Neuronal stem cell (in vitro differentiated cells): Measurements from ENCODE around the gene TAS2R4.
A peak's percentile ranks its signal among the peaks of the same experiment; 100 is the strongest.
"Not testable (repeated sequence)": the region's sequence is repeated elsewhere in the genome, so short reads cannot be mapped to it uniquely, and the experiment has no call there.

ENCODE experiments used
- DNase-seq: peaks from one replicate; pipeline ENCODE4 v3.0.0-alpha.2; 2013; ENCODE audit warnings: low spot score
- H2AFZ ChIP-seq: one replicate; pipeline ENCODE4 v1.6.1; 2013; ENCODE audit warnings: mild to moderate bottlenecking, low read length, inconsistent platforms
- H2AK5ac ChIP-seq: 2 replicates; pipeline ENCODE4 v1.6.1; 2013; ENCODE audit warnings: low read depth, mild to moderate bottlenecking, inconsistent platforms, low read length, moderate library complexity, mixed read lengths
- H2BK120ac ChIP-seq: 2 replicates; pipeline ENCODE4 v1.6.1; 2013; ENCODE audit warnings: low read depth, mild to moderate bottlenecking, inconsistent platforms, low read length, moderate library complexity, mixed read lengths
- H2BK12ac ChIP-seq: one replicate; pipeline ENCODE4 v1.6.1; 2013; ENCODE audit warnings: low read length, inconsistent platforms
- H2BK15ac ChIP-seq: 2 replicates; pipeline ENCODE4 v1.6.1; 2013; ENCODE audit warnings: mild to moderate bottlenecking, low read length, inconsistent platforms, mixed read lengths
- H2BK5ac ChIP-seq: one replicate; pipeline ENCODE4 v1.6.1; 2013; ENCODE audit warnings: inconsistent platforms, mild to moderate bottlenecking, low read length, moderate library complexity
- H3K14ac ChIP-seq: one replicate; pipeline ENCODE4 v1.6.1; 2013; ENCODE audit warnings: low read length, inconsistent platforms
- H3K18ac ChIP-seq: 2 replicates; pipeline ENCODE4 v1.6.1; 2013; ENCODE audit warnings: low read length, inconsistent platforms
- H3K23ac ChIP-seq: 2 replicates; pipeline ENCODE4 v1.6.1; 2013; ENCODE audit warnings: low read depth, mild to moderate bottlenecking, mixed read lengths, low read length, inconsistent platforms; ENCODE audit not compliant: poor library complexity
- H3K27ac ChIP-seq: replicated peaks from 3 replicates; pipeline ENCODE4 v1.5.1; 2013; ENCODE audit warnings: low read length, inconsistent platforms
- H3K27me3 ChIP-seq, 3 experiments: 2 replicates each; pipeline ENCODE4 v1.6.1; 2013; ENCODE audit warnings: low read length in 3 of 3, mild to moderate bottlenecking in 2 of 3, inconsistent platforms in 1 of 3, low read depth in 1 of 3, mixed read lengths in 1 of 3, moderate library complexity in 1 of 3; ENCODE audit not compliant: control insufficient read depth in 3 of 3, insufficient read depth in 3 of 3
- H3K36me3 ChIP-seq, 2 donors: replicated peaks in 1 of 2; 2 replicates each; pipeline ENCODE4 v1.6.1; 2013; ENCODE audit warnings: low read length in 2 of 2; ENCODE audit not compliant: control insufficient read depth in 2 of 2, insufficient read depth in 2 of 2
- H3K4ac ChIP-seq: 2 replicates; pipeline ENCODE4 v1.6.1; 2013; ENCODE audit warnings: inconsistent platforms, mild to moderate bottlenecking, low read length, moderate library complexity
- H3K4me1 ChIP-seq, 2 donors: 1 replicate in 1 of 2; 2 replicates in 1 of 2; pipeline ENCODE4 v1.6.1; 2013; ENCODE audit warnings: low read length in 2 of 2, low read depth in 1 of 2; ENCODE audit not compliant: control insufficient read depth in 2 of 2, insufficient read depth in 1 of 2
- H3K4me2 ChIP-seq: one replicate; pipeline ENCODE4 v1.6.1; 2013; ENCODE audit warnings: mild to moderate bottlenecking, low read length, inconsistent platforms; ENCODE audit not compliant: insufficient read depth, poor library complexity, severe bottlenecking
- H3K4me3 ChIP-seq, 2 donors: 2 replicates each; pipeline ENCODE4 v1.5.1; 2013; ENCODE audit warnings: low read length in 2 of 2, mild to moderate bottlenecking in 2 of 2, inconsistent platforms in 1 of 2, moderate library complexity in 1 of 2
- H3K79me1 ChIP-seq: one replicate; pipeline ENCODE4 v1.6.1; 2013; ENCODE audit warnings: low read depth, mild to moderate bottlenecking, inconsistent platforms, low read length, moderate library complexity
- H3K9ac ChIP-seq: one replicate; pipeline ENCODE4 v1.6.1; 2013; ENCODE audit warnings: mild to moderate bottlenecking, low read depth, low read length, inconsistent platforms; ENCODE audit not compliant: poor library complexity
- H3K9me3 ChIP-seq, 2 donors: replicated peaks in 1 of 2; 2 replicates each; pipeline versions ENCODE3 to v1.6.1; 2013; ENCODE audit warnings: low read length in 2 of 2, mild to moderate bottlenecking in 2 of 2, inconsistent platforms in 1 of 2, low read depth in 1 of 2, mixed read lengths in 1 of 2, moderate library complexity in 1 of 2; ENCODE audit not compliant: control insufficient read depth in 2 of 2, insufficient read depth in 1 of 2
- H4K8ac ChIP-seq: one replicate; pipeline ENCODE4 v1.6.1; 2013; ENCODE audit warnings: low read depth, mild to moderate bottlenecking, inconsistent platforms, low read length, moderate library complexity
- H4K91ac ChIP-seq: one replicate; pipeline ENCODE4 v1.6.1; 2013; ENCODE audit warnings: low read length, low read depth, mild to moderate bottlenecking, inconsistent platforms; ENCODE audit not compliant: poor library complexity
- WGBS, 2 donors: extraction: QIAGEN DNeasy Blood & Tissue Kit; methylation state at CpG; one replicate each; pipeline ENCODE4 v1.1.7; 2013; ENCODE audit warnings: missing lambda C conversion rate in 2 of 2, mixed read lengths in 1 of 2; ENCODE audit not compliant: insufficient read length in 2 of 2, insufficient replicate concordance in 1 of 2; ENCODE audit errors: extremely low coverage in 2 of 2; 5-methylcytosine and 5-hydroxymethylcytosine counted together

TAS2R4 gene

DNA sequence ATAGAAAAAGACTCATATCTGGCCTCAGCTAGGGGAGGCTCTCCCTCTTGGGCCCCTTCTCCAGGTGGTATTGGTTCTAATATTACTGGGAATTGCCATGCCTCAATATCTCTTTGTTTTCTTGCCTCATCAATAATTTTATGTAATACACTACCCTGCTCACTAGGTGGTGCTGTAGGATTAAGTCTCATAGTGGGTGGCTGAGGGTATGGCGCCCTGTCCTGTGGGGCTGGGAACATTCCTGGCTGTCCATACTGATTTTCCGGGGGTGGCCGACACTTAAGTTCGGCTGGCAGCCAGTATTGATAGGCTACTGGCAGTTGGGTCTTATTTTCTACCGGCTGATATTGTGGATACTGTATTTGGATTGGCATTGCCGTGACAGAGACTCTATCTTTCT, 21.5 kb upstream of the TAS2R4 start:
- no peak overlapping the region for H2BK5ac ChIP-seq
- no peak overlapping the region for H3K4ac ChIP-seq
- H2AK5ac ChIP-seq: no peak overlapping the region
- no peak overlapping the region for H3K9ac ChIP-seq
- no peaks in the 10 kb centered on the region for H3K27me3 ChIP-seq
- H4K8ac ChIP-seq: no peak overlapping the region
- no peak overlapping the region for H2BK12ac ChIP-seq
- H3K18ac ChIP-seq: no peak overlapping the region
- H3K36me3 ChIP-seq: peaks cover 41 to 98% of the 10 kb centered on the region in 2 donors
- no peak overlapping the region for H4K91ac ChIP-seq
- no peaks in the 10 kb centered on the region for H3K4me1 ChIP-seq
- H3K9me3 ChIP-seq: peaks cover under 1 to 34% of the 10 kb centered on the region in 2 donors
- no peak overlapping the region for H3K27ac ChIP-seq
- no peak overlapping the region for H3K14ac ChIP-seq
- H3K4me3 ChIP-seq: no peak overlapping the region
- peak; percentile 9 for DNase-seq
- no peak overlapping the region for H2BK15ac ChIP-seq
- H3K79me1 ChIP-seq: no peaks in the 10 kb centered on the region
- H3K23ac ChIP-seq: no peak overlapping the region
- no peak overlapping the region for H3K4me2 ChIP-seq
- H2BK120ac ChIP-seq: no peak overlapping the region
- no CpG with 5 or more reads among the region's 6 CpGs for WGBS, 2 donors
- H2AFZ ChIP-seq: no peak overlapping the region

DNA sequence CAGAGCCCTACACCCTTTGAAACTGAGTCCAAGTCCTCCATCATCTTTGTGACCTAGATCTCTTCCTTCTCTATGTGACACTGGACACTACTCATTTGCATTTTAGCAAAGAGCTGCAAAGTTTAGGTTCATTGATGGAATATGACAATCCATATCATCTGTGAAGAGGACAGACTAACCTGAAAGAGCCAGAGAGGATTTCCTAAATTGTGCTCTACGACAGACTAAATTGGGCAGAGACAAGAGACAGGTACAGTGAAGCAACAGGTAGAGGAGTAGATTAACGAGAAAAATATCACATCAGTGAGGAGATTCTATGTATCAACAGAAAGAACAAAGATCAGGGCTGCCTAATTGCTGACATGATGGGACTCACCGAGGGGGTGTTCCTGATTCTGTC, 12.7 kb upstream of the TAS2R4 start, which contains the start of gene TAS2R3:
Gene TAS2R3 (plus strand): TSS at position 301 of the 400 bp plus-strand sequence. CDS start 62 bp downstream, at position 363.
- no peak within 1 kb of the TSS for H3K23ac ChIP-seq
- H3K4me1 ChIP-seq: no peaks in the 10 kb centered on the region
- no peak within 1 kb of the TSS for H3K4ac ChIP-seq
- H2AFZ ChIP-seq: no peak within 1 kb of the TSS
- H3K9me3 ChIP-seq: no peaks in the 10 kb centered on the region
- no peak within 1 kb of the TSS for H3K4me3 ChIP-seq
- WGBS, 2 donors: no CpG with 5 or more reads among the region's 3 CpGs
- no peak within 1 kb of the TSS for H3K9ac ChIP-seq
- no peak within 1 kb of the TSS for H3K27ac ChIP-seq
- no peak within 1 kb of the TSS for H3K18ac ChIP-seq
- no peaks in the 10 kb centered on the region for H3K27me3 ChIP-seq
- no peak within 1 kb of the TSS for H2AK5ac ChIP-seq
- no peak within 1 kb of the TSS for H3K14ac ChIP-seq
- H2BK15ac ChIP-seq: no peak within 1 kb of the TSS
- H4K91ac ChIP-seq: no peak within 1 kb of the TSS
- no peak for DNase-seq
- no peak within 1 kb of the TSS for H4K8ac ChIP-seq
- H2BK5ac ChIP-seq: no peak within 1 kb of the TSS
- no peak within 1 kb of the TSS for H2BK120ac ChIP-seq
- H3K36me3 ChIP-seq: peaks cover 13 to 69% of the 10 kb centered on the region in 2 donors
- H3K4me2 ChIP-seq: no peak within 1 kb of the TSS
- H2BK12ac ChIP-seq: no peak within 1 kb of the TSS
- no peaks in the 10 kb centered on the region for H3K79me1 ChIP-seq

DNA sequence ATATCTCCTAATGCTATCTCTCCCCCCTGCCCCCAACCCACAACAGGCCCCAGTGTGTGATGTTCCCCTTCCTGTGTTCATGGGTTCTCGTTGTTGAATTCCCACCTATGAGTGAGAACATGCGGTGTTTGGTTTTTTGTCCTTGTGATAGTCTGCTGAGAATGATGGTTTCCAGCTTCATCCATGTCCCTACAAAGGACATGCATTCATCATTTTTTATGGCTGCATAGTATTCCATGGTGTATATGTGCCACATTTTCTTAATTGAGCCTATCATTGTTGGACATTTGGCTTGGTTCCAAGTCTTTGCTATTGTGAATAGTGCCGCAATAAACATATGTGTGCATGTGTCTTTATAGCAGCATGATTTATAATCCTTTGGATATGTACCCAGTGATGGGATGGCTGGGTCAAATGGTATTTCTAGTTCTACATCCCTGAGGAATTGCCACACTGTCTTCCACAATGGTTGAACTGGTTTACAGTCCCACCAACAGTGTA, 6.3 kb upstream of the TAS2R4 start:
- no CpG with 5 or more reads among the region's 3 CpGs for WGBS, 2 donors
- H4K8ac ChIP-seq, DNase-seq, H2AFZ ChIP-seq, H3K23ac ChIP-seq, H2AK5ac ChIP-seq, H3K27me3 ChIP-seq, H2BK15ac ChIP-seq, H3K27ac ChIP-seq, H3K4me1 ChIP-seq, H3K9ac ChIP-seq, H3K9me3 ChIP-seq, H2BK5ac ChIP-seq, H3K79me1 ChIP-seq, H3K14ac ChIP-seq, H3K4me3 ChIP-seq, H3K18ac ChIP-seq, H4K91ac ChIP-seq, H3K4ac ChIP-seq, H2BK12ac ChIP-seq, H2BK120ac ChIP-seq, H3K4me2 ChIP-seq: not testable (repeated sequence)
- H3K36me3 ChIP-seq: peaks cover 5 to 14% of the 10 kb centered on the region in 2 donors

DNA sequence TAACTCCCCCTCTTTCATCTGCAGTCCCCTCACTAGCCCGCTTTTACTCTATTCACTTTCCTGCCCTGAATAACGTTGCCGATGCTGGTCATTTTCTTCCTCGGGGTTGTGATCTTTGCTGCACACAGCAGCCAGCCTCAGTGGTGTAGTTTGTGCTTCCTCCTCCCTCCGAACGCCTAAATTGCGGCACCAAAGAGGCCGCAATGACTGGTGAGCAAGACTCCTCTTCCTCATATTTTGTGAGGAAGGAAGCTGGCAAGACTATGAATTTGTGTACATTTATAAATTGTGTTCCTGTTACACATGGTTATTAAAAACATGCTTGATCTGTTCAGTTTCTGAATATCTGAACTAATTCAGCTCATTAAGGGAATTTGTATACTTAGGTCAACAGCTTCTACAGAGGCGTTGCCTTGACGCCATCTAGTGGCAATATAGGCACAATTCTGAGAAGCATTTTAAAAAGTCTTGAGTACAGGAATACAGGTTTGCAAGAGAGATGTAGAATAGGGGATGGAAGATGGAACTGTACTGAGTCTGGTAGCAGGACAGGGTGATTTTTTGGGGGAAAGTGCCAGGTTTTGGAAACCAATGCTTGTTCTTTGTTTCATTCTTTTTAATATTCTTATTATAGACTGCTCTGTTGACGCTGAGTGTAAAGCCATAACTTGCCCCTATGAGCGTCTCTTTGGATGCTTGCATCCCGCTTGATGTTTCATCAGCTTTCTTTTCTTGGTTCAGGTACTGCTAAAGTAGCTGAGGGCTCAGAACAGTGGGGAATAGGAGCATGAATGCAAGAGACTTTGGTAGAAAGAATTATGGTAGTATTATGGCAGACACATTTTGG, 9.5 kb downstream of the TAS2R4 start:
- Histone ChIP-seq H3K4me1 (no peaks in the 10 kb centered on the region), H2BK5ac (no peak overlapping the region), H2AK5ac (no peak overlapping the region), H3K36me3 (peaks cover 7 to 28% of the 10 kb centered on the region in 2 donors), H2AFZ (no peak overlapping the region), H3K4me3 (no peak overlapping the region), H3K23ac (no peak overlapping the region), H2BK12ac (no peak overlapping the region), H3K9ac (no peak overlapping the region), H3K79me1 (no peaks in the 10 kb centered on the region), H3K4me2 (no peak overlapping the region), H4K8ac (no peak overlapping the region), H2BK15ac (no peak overlapping the region), H3K14ac (no peak overlapping the region), H3K4ac (no peak overlapping the region), H3K27ac (no peak overlapping the region), H4K91ac (no peak overlapping the region), H3K9me3 (no peaks in the 10 kb centered on the region), H3K27me3 (no peaks in the 10 kb centered on the region), H3K18ac (no peak overlapping the region), H2BK120ac (no peak overlapping the region)
- peak; percentile 17 for DNase-seq
- WGBS, 2 donors: no CpG with 5 or more reads among the region's 13 CpGs
